ENCODE results near the gene USH1G. TPM values are rescaled to one million over a fixed set of nuclear protein-coding genes. Genes with fewer than 3 reads are reported as not detected.

Gene USH1G
- total RNA-seq (not detected), polyA plus RNA-seq (not detected)
- long read RNA-seq, donor 1 = 0 reads
- long read RNA-seq, donor 2 = 0 reads

DNA sequence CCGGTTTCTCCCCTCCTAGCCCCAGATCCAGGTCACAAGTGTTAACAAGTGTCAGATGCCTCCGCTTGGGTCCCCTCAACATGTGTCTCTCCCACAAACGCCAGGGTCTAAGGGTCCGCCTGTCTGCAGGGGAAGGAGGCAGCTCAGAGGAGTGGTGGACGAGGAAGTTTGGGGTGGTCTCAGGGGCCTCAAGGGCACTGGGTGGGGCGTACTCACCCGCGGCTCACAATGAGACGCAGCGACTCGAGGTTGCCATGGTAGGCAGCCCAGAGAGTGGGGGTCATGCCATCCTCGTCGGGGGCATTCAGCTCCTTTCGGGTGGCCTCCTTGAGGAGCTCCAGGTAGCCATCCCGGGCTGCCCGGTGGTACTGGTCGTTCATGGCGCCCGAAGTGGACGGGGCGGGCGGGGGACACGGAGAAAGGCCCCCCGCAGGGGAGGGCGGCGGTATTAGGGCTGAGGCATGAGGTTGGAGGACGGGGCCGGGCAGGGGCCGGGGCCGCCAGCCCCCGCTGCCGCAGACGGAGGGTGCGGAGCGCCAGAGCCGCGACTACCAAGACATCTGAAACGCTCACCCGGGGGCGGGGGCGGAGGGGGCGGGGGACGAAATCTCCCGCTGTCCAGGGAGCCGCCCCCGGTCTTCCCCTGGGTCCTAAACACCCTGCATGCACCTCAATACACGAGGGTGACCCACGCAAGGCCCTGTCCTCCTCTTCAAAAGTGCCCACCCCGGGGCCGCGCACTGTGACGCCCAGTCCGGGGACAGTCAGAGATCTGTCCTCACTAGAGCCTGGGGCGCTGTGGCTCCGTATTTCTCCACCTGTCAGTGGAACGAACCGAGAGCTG, at the start of gene USH1G:
USH1G (minus strand) TSS at position 562 of the 844 bp plus-strand sequence; CDS start at position 380, 182 bp downstream.
- peak; percentile 16 to 51 (median 41) for ATAC-seq
- DNase-seq = peak in 1 of 2 donors; percentile 27
- Histone ChIP-seq H3K36me3 (ENCODE audit: insufficient read depth in 1 of 2, low read depth in 1 of 2) (no peaks in the 10 kb centered on the region), H3K27ac (no peak within 1 kb of the TSS), H3K9me3 (no peaks in the 10 kb centered on the region), H3K4me1 (peaks cover 14% of the 10 kb centered on the region), H3K4me3 (peak within 1 kb of the TSS; percentile 54), H3K27me3 (ENCODE audit: insufficient read depth in 3 of 3, low read length in 2 of 3) (peaks cover 0 to 97% (median 25%) of the 10 kb centered on the region in 3 donors)
- TF ChIP-seq, protein P1, sequence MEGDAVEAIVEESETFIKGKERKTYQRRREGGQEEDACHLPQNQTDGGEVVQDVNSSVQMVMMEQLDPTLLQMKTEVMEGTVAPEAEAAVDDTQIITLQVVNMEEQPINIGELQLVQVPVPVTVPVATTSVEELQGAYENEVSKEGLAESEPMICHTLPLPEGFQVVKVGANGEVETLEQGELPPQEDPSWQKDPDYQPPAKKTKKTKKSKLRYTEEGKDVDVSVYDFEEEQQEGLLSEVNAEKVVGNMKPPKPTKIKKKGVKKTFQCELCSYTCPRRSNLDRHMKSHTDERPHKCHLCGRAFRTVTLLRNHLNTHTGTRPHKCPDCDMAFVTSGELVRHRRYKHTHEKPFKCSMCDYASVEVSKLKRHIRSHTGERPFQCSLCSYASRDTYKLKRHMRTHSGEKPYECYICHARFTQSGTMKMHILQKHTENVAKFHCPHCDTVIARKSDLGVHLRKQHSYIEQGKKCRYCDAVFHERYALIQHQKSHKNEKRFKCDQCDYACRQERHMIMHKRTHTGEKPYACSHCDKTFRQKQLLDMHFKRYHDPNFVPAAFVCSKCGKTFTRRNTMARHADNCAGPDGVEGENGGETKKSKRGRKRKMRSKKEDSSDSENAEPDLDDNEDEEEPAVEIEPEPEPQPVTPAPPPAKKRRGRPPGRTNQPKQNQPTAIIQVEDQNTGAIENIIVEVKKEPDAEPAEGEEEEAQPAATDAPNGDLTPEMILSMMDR (IDR thresholded peaks at IDR 0.05) = no peak
- intact Hi-C loops (cut with DNase I) = loop anchor here in 1 of 2 donors (2.0 kb wide), 1 partner anchor 36 kb away; no protein-coding TSS in a partner anchor
- WGBS, 3 donors = 3 to 5% (median 4%) methylated on average over 34 to 57 of the region's 57 CpGs

- Histone ChIP-seq H3K4me3 (peak within 1 kb of the TSS; percentile 68), H3K36me3 (ENCODE audit: insufficient read depth in 1 of 2, low read depth in 1 of 2) (no peaks in the 10 kb centered on the region), H3K27ac (no peak within 1 kb of the TSS), H3K27me3 (ENCODE audit: insufficient read depth in 3 of 3, low read length in 2 of 3) (peaks cover 0 to 36% (median 9%) of the 10 kb centered on the region in 3 donors), H3K9me3 (no peaks in the 10 kb centered on the region), H3K4me1 (no peaks in the 10 kb centered on the region)
- TF ChIP-seq, protein P1 (IDR thresholded peaks at IDR 0.05) = no peak
- DNase-seq (peak; percentile 61 to 68), ATAC-seq (peak; percentile 63 to 84 (median 72))
- intact Hi-C loops (cut with DNase I) = no loop called here
- WGBS, 3 donors = 1 to 4% (median 2%) methylated on average over 43 to 95 of the region's 95 CpGs
Measured at GRCh38 chr17:74972107-74972972, 49.3 kb upstream of the USH1G start, which contains the start of gene HID1. Gene HID1 (minus strand): TSS chr17:74972759. CDS start chr17:74972656, 103 bp downstream.

GRCh38 chr17:74971842-74972106, 48.7 kb upstream of the USH1G start:
- DNase-seq (no peak), ATAC-seq (peak in 1 of 4 donors; percentile 28)
- H3K36me3 ChIP-seq (ENCODE audit: insufficient read depth in 1 of 2, low read depth in 1 of 2) = no peaks in the 10 kb centered on the region
- H3K9me3 ChIP-seq = no peaks in the 10 kb centered on the region
- peaks cover 0 to 36% (median 9%) of the 10 kb centered on the region in 3 donors for H3K27me3 ChIP-seq (ENCODE audit: insufficient read depth in 3 of 3, low read length in 2 of 3)
- H3K27ac ChIP-seq = no peak overlapping the region
- TF ChIP-seq, protein P1 (IDR thresholded peaks at IDR 0.05) = no peak
- 22 to 43% (median 23%) methylated on average over 8 to 9 of the region's 9 CpGs for WGBS, 3 donors
- H3K4me3 ChIP-seq = peak overlapping the region; percentile 68
- intact Hi-C loops (cut with DNase I) = no loop called here
- H3K4me1 ChIP-seq = no peaks in the 10 kb centered on the region

- Histone ChIP-seq H3K4me3 (peak overlapping the region; percentile 68), H3K27ac (no peak overlapping the region), H3K9me3 (no peaks in the 10 kb centered on the region), H3K4me1 (no peaks in the 10 kb centered on the region), H3K36me3 (ENCODE audit: insufficient read depth in 1 of 2, low read depth in 1 of 2) (no peaks in the 10 kb centered on the region), H3K27me3 (ENCODE audit: insufficient read depth in 3 of 3, low read length in 2 of 3) (peaks cover 0 to 36% (median 9%) of the 10 kb centered on the region in 3 donors)
- TF ChIP-seq, protein P1 (IDR thresholded peaks at IDR 0.05) = no peak
- 82 to 84% (median 83%) methylated on average over 8 of the region's 8 CpGs for WGBS, 3 donors
- intact Hi-C loops (cut with DNase I) = no loop called here
- no peak for DNase-seq
- ATAC-seq = no peak
Measured at GRCh38 chr17:74971069-74971841, 48.2 kb upstream of the USH1G start.

Data from psoas muscle (tissue), 8 donors.